MM.1S (cell line): ENCODE data around the gene SPINK1.

Experiments
- EZH2 ChIP-seq: fragments of 300-600 bp; sonication (generic); optimal IDR thresholded peaks from 2 replicates; pipeline ENCODE3; 2017; ENCODE audit warnings: low read depth, mild to moderate bottlenecking, antibody characterized with exemption, low read length, mixed read lengths
- TF ChIP-seq, protein P1 (sequence below): fragments of 300-600 bp; sonication (generic); IDR thresholded peaks from 2 replicates; pipeline ENCODE4 v1.5.1; 2016; ENCODE audit warnings: antibody characterized with exemption, low read length, mixed read lengths

DNA sequence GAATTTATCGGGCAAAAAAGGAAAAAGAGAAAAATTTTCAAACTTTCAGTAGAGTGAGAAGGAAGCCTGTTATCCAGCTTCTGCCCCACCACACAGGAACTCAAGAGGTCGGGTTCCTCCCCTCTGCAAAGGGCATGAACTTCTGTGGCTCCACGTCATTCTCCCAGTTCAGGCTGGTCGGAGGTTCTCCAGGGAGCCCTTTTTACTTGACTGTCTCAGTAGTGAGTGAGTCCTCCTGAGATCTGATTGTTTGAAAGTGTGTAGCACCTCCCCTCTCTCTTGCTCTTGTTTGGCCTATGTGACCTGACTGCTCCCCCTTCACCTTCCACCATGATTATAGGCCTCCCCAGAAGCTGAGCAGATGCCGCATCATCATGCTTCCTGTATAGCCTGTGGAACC, 9.7 kb downstream of the SPINK1 start:
- TF ChIP-seq, protein P1, sequence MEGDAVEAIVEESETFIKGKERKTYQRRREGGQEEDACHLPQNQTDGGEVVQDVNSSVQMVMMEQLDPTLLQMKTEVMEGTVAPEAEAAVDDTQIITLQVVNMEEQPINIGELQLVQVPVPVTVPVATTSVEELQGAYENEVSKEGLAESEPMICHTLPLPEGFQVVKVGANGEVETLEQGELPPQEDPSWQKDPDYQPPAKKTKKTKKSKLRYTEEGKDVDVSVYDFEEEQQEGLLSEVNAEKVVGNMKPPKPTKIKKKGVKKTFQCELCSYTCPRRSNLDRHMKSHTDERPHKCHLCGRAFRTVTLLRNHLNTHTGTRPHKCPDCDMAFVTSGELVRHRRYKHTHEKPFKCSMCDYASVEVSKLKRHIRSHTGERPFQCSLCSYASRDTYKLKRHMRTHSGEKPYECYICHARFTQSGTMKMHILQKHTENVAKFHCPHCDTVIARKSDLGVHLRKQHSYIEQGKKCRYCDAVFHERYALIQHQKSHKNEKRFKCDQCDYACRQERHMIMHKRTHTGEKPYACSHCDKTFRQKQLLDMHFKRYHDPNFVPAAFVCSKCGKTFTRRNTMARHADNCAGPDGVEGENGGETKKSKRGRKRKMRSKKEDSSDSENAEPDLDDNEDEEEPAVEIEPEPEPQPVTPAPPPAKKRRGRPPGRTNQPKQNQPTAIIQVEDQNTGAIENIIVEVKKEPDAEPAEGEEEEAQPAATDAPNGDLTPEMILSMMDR: no peak
- TF ChIP-seq EZH2: no peak
